Right lobe of liver (tissue), 4 donors: ENCODE measurements around the gene DKK2.

ENCODE experiments used
- CTCF ChIP-seq, 4 donors: fragments of 200-600 bp in 3 of 4; fragments of 450-650 bp in 1 of 4; IDR thresholded peaks; one replicate each; pipeline versions ENCODE4 v1.5.1 to v1.8.0; 2016 to 2022; ENCODE audit warnings: antibody characterized with exemption in 4 of 4, mild to moderate bottlenecking in 2 of 4
- POLR2A ChIP-seq: fragments of 450-650 bp; IDR thresholded peaks from one replicate; pipeline ENCODE4 v1.6.1; 2017; ENCODE audit warnings: antibody characterized with exemption, mild to moderate bottlenecking
- donor health status: DM: no; HTN: no; CAD: no.
- donor health status: DM: no; HTN: no; CAD: no.
- donor health status: DM: no; HTN: yes; CAD: no.

GRCh38 chr4:106981431-106981830 lies 54.7 kb downstream of the DKK2 start:
- TF ChIP-seq CTCF (IDR thresholded peaks at IDR 0.05) (no peak), POLR2A (no peak)
